Adrenal gland (tissue), 12 donors: ENCODE measurements around the gene NLK. TPM values are rescaled to one million over a fixed set of nuclear protein-coding genes. Genes with fewer than 3 reads are reported as not detected.

Experiments
- polyA plus RNA-seq, 3 donors: library from polyadenylated mRNA; stranded (reverse); fragments of 200-250 nt in 2 of 3; fragments of 350-450 nt in 1 of 3; fragmentation: Illumina TruSeq in 1 of 3; extraction: RNeasy Lipid Tissue Mini Kit (QIAGEN cat#74804) in 1 of 3; gene quantifications; one replicate each; pipeline ENCODE4 v1.2.3, GENCODE V29; 2013 to 2014
- small RNA-seq, 2 donors: library from RNA; depleted of rRNA; stranded (forward); fragments of <200 nt; gene quantifications; one replicate each; pipeline ENCODE3, GENCODE V24; 2016
- total RNA-seq, 9 donors: library from RNA; depleted of rRNA in 4 of 9; stranded (reverse); fragments of >200 nt in 4 of 9; fragments of 120-200 nt in 1 of 9; fragmentation: NEBNext Ultra II Directional in 1 of 9; extraction: Animal tissue kit (Norgen Biotek cat#: 25700) in 1 of 9; gene quantifications; one replicate each; pipeline versions ENCODE4 v1.1.0 to v1.2.4, GENCODE V29; 2013 to 2023
- donor health status: healthy with polysubstance abuse.
- donor health status: Bipolar disorder and iron deficiency.
- donor health status: DM: yes; HTN: yes; CAD: no.
- donor health status: DM: no; HTN: no; CAD: no.
- donor health status: DM: no; HTN: no; CAD: no.
- donor health status: DM: yes; HTN: yes; CAD: no.

The NLK gene
- total and polyA plus RNA-seq, 12 donors, result 34.7 to 86.1 (median 56.4) TPM

Small RNA genes within 50 kb of the gene (small RNA-seq; reads per million reads assigned to genes)
- gene RF00006 (0 reads per million in 2 donors), gene RF00156 (0 reads per million in 2 donors), gene RF00601 (0 reads per million in 2 donors), gene RPS29P22 (0 reads per million in 2 donors)

Other genes with a start within 250 kb of the NLK start
- 1 to 10 TPM in 3 of 9 donors, under 1 TPM in 6; 0.17 to 3.3 (median 0.69) TPM for gene NOS2, start 242.1 kb upstream of the NLK start, total RNA-seq
- gene NOS2, start 242.1 kb upstream of the NLK start, polyA plus RNA-seq, result 1 to 10 TPM in 1 of 3 donors, under 1 TPM in 2; 0.48 to 1.0 (median 0.54) TPM
- gene LYRM9, start 149.3 kb upstream of the NLK start, total RNA-seq, result 100 to 1,000 TPM in 2 of 9 donors, 10 to 100 TPM in 7; 24.8 to 116 (median 35.7) TPM
- 10 to 100 TPM; 18.7 to 38.6 (median 36.7) TPM for gene LYRM9, start 149.3 kb upstream of the NLK start, polyA plus RNA-seq